ENCODE data around the gene MRRF. TPM values are rescaled to one million over a fixed set of nuclear protein-coding genes. Genes with fewer than 3 reads are reported as not detected.

MRRF gene
- polyA plus RNA-seq (2013): 27.8 and 29.1 TPM in 2 replicates

- H3K9me3 ChIP-seq (ENCODE audit: insufficient read depth, low read depth, low read length): no peaks in the 10 kb centered on the region
- no peaks in the 10 kb centered on the region for H3K27me3 ChIP-seq (ENCODE audit: insufficient read depth, low read length)
- H3K4me1 ChIP-seq (ENCODE audit: control insufficient read depth in 1 of 2, insufficient read depth in 2 of 2, low read length in 2 of 2): no peaks in the 10 kb centered on the region
- peak within 1 kb of the TSS; percentile 90 for H3K27ac ChIP-seq (ENCODE audit: low read depth, low read length)
- peak within 1 kb of the TSS; percentile 80 for H3K4me3 ChIP-seq (ENCODE audit: low read depth, low read length)
- no peak within 1 kb of the TSS for H2BK12ac ChIP-seq (ENCODE audit: low read length)
- H3K36me3 ChIP-seq (ENCODE audit: control insufficient read depth in 1 of 2, insufficient read depth in 2 of 2, low read length in 2 of 2): peaks cover 1 to 4% of the 10 kb centered on the region in 2 experiments
- no peak within 1 kb of the TSS for H2AK5ac ChIP-seq (ENCODE audit: low read length)
- peak within 1 kb of the TSS; percentile 80 for H3K18ac ChIP-seq (ENCODE audit: low read length)
- peaks cover 3% of the 10 kb centered on the region for H3K79me2 ChIP-seq (ENCODE audit: control insufficient read depth, insufficient read depth, low read length, poor library complexity)
- peak within 1 kb of the TSS; percentile 69 for H2BK120ac ChIP-seq (ENCODE audit: insufficient read depth, low read length, poor library complexity)
- H2AFZ ChIP-seq (ENCODE audit: insufficient read depth, low read length, poor library complexity): peak within 1 kb of the TSS; percentile 86
- H3K23ac ChIP-seq (ENCODE audit: low read length): no peak within 1 kb of the TSS
- peak within 1 kb of the TSS; percentile 35 for H3K4ac ChIP-seq (ENCODE audit: low read depth, low read length)
- DNase-seq: peak; percentile 89 to 93
- peak within 1 kb of the TSS; percentile 86 for H4K12ac ChIP-seq (ENCODE audit: low read depth, low read length)
- WGBS (ENCODE audit: extremely low coverage, insufficient coverage, insufficient read length): no CpG with 5 or more reads among the region's 60 CpGs
- peak within 1 kb of the TSS; percentile 82 for H3K4me2 ChIP-seq (ENCODE audit: low read length)
- H3K9ac ChIP-seq (ENCODE audit: low read length): peak within 1 kb of the TSS; percentile 86
- peak within 1 kb of the TSS; percentile 78 for H2BK5ac ChIP-seq (ENCODE audit: low read depth, low read length, poor library complexity)
- H3K14ac ChIP-seq (ENCODE audit: low read length): peak within 1 kb of the TSS; percentile 94
- H3K79me1 ChIP-seq (ENCODE audit: low read length): peaks cover 10% of the 10 kb centered on the region
- H4K91ac ChIP-seq (ENCODE audit: low read depth, low read length): peak within 1 kb of the TSS; percentile 63
- H4K8ac ChIP-seq (ENCODE audit: low read depth, low read length): peak within 1 kb of the TSS; percentile 89
These were observed at the start of gene MRRF, which contains the start of gene RBM18 for GRCh38 chr9:122264360-122265148. Gene MRRF (plus strand): TSS chr9:122264882. CDS start chr9:122270892, 6,010 bp downstream. Gene RBM18 (minus strand): TSS chr9:122264840. CDS start chr9:122261492, 3,348 bp downstream.

DNA sequence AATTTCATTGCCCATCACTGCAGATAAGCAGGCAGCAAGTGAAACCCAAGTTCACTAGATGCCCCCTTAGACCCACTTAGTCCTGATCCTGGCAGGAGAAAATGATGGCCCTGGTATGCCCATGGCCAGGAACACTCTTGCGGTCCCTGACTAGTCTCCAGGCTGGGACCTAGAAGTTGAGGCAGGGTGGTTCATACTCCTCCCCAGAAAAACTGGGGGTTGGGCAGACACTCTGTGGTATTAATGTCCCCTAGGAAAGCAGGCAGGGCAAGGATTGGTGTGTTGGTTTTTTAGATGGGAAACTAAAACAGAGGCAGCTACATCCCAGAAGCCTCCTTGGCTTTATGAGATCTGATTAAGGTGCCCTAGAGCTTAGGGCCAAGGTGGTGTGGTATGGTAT, 49.0 kb upstream of the MRRF start:
- no peak overlapping the region for H3K4me3 ChIP-seq (ENCODE audit: low read depth, low read length)
- H4K91ac ChIP-seq (ENCODE audit: low read depth, low read length): no peak overlapping the region
- peaks cover 18% of the 10 kb centered on the region for H3K9me3 ChIP-seq (ENCODE audit: insufficient read depth, low read depth, low read length)
- no peak overlapping the region for H3K9ac ChIP-seq (ENCODE audit: low read length)
- no peak overlapping the region for H4K12ac ChIP-seq (ENCODE audit: low read depth, low read length)
- H3K27me3 ChIP-seq (ENCODE audit: insufficient read depth, low read length): peaks cover 82% of the 10 kb centered on the region
- H2BK5ac ChIP-seq (ENCODE audit: low read depth, low read length, poor library complexity): no peak overlapping the region
- no peak overlapping the region for H4K8ac ChIP-seq (ENCODE audit: low read depth, low read length)
- H3K18ac ChIP-seq (ENCODE audit: low read length): no peak overlapping the region
- WGBS (ENCODE audit: extremely low coverage, insufficient coverage, insufficient read length): no CpG with 5 or more reads among the region's 1 CpG
- no peak for DNase-seq
- H3K4me1 ChIP-seq (ENCODE audit: control insufficient read depth in 1 of 2, insufficient read depth in 2 of 2, low read length in 2 of 2): peaks cover 6 to 10% of the 10 kb centered on the region in 2 experiments
- H2BK120ac ChIP-seq (ENCODE audit: insufficient read depth, low read length, poor library complexity): no peak overlapping the region
- no peaks in the 10 kb centered on the region for H3K79me1 ChIP-seq (ENCODE audit: low read length)
- no peak overlapping the region for H2BK12ac ChIP-seq (ENCODE audit: low read length)
- H2AK5ac ChIP-seq (ENCODE audit: low read length): no peak overlapping the region
- no peaks in the 10 kb centered on the region for H3K79me2 ChIP-seq (ENCODE audit: control insufficient read depth, insufficient read depth, low read length, poor library complexity)
- no peak overlapping the region for H3K4me2 ChIP-seq (ENCODE audit: low read length)
- H2AFZ ChIP-seq (ENCODE audit: insufficient read depth, low read length, poor library complexity): no peak overlapping the region
- no peak overlapping the region for H3K23ac ChIP-seq (ENCODE audit: low read length)
- no peak overlapping the region for H3K4ac ChIP-seq (ENCODE audit: low read depth, low read length)
- H3K36me3 ChIP-seq (ENCODE audit: control insufficient read depth in 1 of 2, insufficient read depth in 2 of 2, low read length in 2 of 2): no peaks in the 10 kb centered on the region
- no peak overlapping the region for H3K14ac ChIP-seq (ENCODE audit: low read length)
- no peak overlapping the region for H3K27ac ChIP-seq (ENCODE audit: low read depth, low read length)

DNA sequence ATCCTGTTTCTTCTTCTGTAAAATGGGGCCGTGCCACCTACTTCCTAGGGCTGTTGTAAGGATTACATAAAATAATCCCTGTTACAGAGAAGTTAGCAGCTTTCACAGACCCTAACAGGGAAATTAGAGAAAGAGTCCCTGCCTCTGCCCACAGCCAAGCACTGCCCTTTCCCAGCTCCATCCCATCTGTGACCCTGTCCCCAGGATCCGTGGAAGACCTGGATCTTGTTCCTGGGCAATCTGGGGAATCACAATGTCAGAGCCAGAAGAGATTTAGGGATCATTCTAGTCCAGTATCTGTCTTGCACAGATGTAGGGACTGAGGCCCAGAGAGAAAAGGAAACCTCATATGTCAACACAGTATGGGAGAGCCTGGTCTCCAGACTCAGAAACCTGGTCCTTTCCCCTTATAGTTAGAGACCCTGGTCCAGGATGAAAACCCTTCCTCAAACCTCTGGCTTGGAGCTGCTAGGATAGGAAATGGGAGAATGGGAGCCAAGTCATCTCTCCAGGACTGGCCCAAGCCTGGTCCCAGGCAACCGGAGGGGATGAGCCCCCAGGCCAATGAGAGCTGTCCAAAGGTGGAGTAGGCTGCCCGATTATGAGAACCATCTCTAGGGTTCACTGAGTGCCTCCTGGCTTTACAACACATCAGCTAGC, 48.4 kb upstream of the MRRF start:
- no peak overlapping the region for H2AK5ac ChIP-seq (ENCODE audit: low read length)
- H3K9ac ChIP-seq (ENCODE audit: low read length): no peak overlapping the region
- H2BK120ac ChIP-seq (ENCODE audit: insufficient read depth, low read length, poor library complexity): no peak overlapping the region
- H2BK12ac ChIP-seq (ENCODE audit: low read length): no peak overlapping the region
- H3K4me3 ChIP-seq (ENCODE audit: low read depth, low read length): no peak overlapping the region
- H4K91ac ChIP-seq (ENCODE audit: low read depth, low read length): no peak overlapping the region
- H3K4me2 ChIP-seq (ENCODE audit: low read length): no peak overlapping the region
- H3K23ac ChIP-seq (ENCODE audit: low read length): no peak overlapping the region
- no peak overlapping the region for H3K4ac ChIP-seq (ENCODE audit: low read depth, low read length)
- DNase-seq: no peak
- H4K12ac ChIP-seq (ENCODE audit: low read depth, low read length): no peak overlapping the region
- no peaks in the 10 kb centered on the region for H3K79me2 ChIP-seq (ENCODE audit: control insufficient read depth, insufficient read depth, low read length, poor library complexity)
- no peak overlapping the region for H4K8ac ChIP-seq (ENCODE audit: low read depth, low read length)
- no peak overlapping the region for H2AFZ ChIP-seq (ENCODE audit: insufficient read depth, low read length, poor library complexity)
- H3K27me3 ChIP-seq (ENCODE audit: insufficient read depth, low read length): peaks cover 88% of the 10 kb centered on the region
- H3K14ac ChIP-seq (ENCODE audit: low read length): no peak overlapping the region
- H2BK5ac ChIP-seq (ENCODE audit: low read depth, low read length, poor library complexity): no peak overlapping the region
- no peak overlapping the region for H3K27ac ChIP-seq (ENCODE audit: low read depth, low read length)
- no peaks in the 10 kb centered on the region for H3K79me1 ChIP-seq (ENCODE audit: low read length)
- H3K9me3 ChIP-seq (ENCODE audit: insufficient read depth, low read depth, low read length): peaks cover 18% of the 10 kb centered on the region
- peaks cover 6 to 10% of the 10 kb centered on the region in 2 experiments for H3K4me1 ChIP-seq (ENCODE audit: control insufficient read depth in 1 of 2, insufficient read depth in 2 of 2, low read length in 2 of 2)
- H3K18ac ChIP-seq (ENCODE audit: low read length): no peak overlapping the region
- WGBS (ENCODE audit: extremely low coverage, insufficient coverage, insufficient read length): no CpG with 5 or more reads among the region's 4 CpGs
- H3K36me3 ChIP-seq (ENCODE audit: control insufficient read depth in 1 of 2, insufficient read depth in 2 of 2, low read length in 2 of 2): no peaks in the 10 kb centered on the region

GRCh38 chr9:122216798-122217418, 47.8 kb upstream of the MRRF start:
- no peak overlapping the region for H2BK120ac ChIP-seq (ENCODE audit: insufficient read depth, low read length, poor library complexity)
- H3K36me3 ChIP-seq (ENCODE audit: control insufficient read depth in 1 of 2, insufficient read depth in 2 of 2, low read length in 2 of 2): no peaks in the 10 kb centered on the region
- H3K23ac ChIP-seq (ENCODE audit: low read length): no peak overlapping the region
- no peaks in the 10 kb centered on the region for H3K79me2 ChIP-seq (ENCODE audit: control insufficient read depth, insufficient read depth, low read length, poor library complexity)
- H3K14ac ChIP-seq (ENCODE audit: low read length): no peak overlapping the region
- H3K4me2 ChIP-seq (ENCODE audit: low read length): no peak overlapping the region
- H2BK12ac ChIP-seq (ENCODE audit: low read length): no peak overlapping the region
- no CpG with 5 or more reads among the region's 35 CpGs for WGBS (ENCODE audit: extremely low coverage, insufficient coverage, insufficient read length)
- H3K18ac ChIP-seq (ENCODE audit: low read length): no peak overlapping the region
- no peak overlapping the region for H2AK5ac ChIP-seq (ENCODE audit: low read length)
- no peak for DNase-seq
- H3K4ac ChIP-seq (ENCODE audit: low read depth, low read length): no peak overlapping the region
- no peak overlapping the region for H4K12ac ChIP-seq (ENCODE audit: low read depth, low read length)
- no peak overlapping the region for H3K27ac ChIP-seq (ENCODE audit: low read depth, low read length)
- H2BK5ac ChIP-seq (ENCODE audit: low read depth, low read length, poor library complexity): no peak overlapping the region
- peaks cover 89% of the 10 kb centered on the region for H3K27me3 ChIP-seq (ENCODE audit: insufficient read depth, low read length)
- no peak overlapping the region for H2AFZ ChIP-seq (ENCODE audit: insufficient read depth, low read length, poor library complexity)
- no peak overlapping the region for H3K4me3 ChIP-seq (ENCODE audit: low read depth, low read length)
- no peak overlapping the region for H4K8ac ChIP-seq (ENCODE audit: low read depth, low read length)
- peaks cover 18% of the 10 kb centered on the region for H3K9me3 ChIP-seq (ENCODE audit: insufficient read depth, low read depth, low read length)
- peaks cover 6 to 10% of the 10 kb centered on the region in 2 experiments for H3K4me1 ChIP-seq (ENCODE audit: control insufficient read depth in 1 of 2, insufficient read depth in 2 of 2, low read length in 2 of 2)
- no peak overlapping the region for H4K91ac ChIP-seq (ENCODE audit: low read depth, low read length)
- no peak overlapping the region for H3K9ac ChIP-seq (ENCODE audit: low read length)
- no peaks in the 10 kb centered on the region for H3K79me1 ChIP-seq (ENCODE audit: low read length)

Data from trophoblast cell (in vitro differentiated cells and primary cell).